MV-4-11 (cell line): Measurements from ENCODE around the gene EEF1AKMT3.

Experiments used
- DNase-seq: peaks from one replicate; lab custom pipeline; 2025; lab: John Stamatoyannopoulos, UW

EEF1AKMT3 gene

GRCh38 chr12:57783466-57783801, 11.0 kb downstream of the EEF1AKMT3 start:
- no peak for DNase-seq

GRCh38 chr12:57783861-57784260, 11.4 kb downstream of the EEF1AKMT3 start:
- no peak for DNase-seq

DNA sequence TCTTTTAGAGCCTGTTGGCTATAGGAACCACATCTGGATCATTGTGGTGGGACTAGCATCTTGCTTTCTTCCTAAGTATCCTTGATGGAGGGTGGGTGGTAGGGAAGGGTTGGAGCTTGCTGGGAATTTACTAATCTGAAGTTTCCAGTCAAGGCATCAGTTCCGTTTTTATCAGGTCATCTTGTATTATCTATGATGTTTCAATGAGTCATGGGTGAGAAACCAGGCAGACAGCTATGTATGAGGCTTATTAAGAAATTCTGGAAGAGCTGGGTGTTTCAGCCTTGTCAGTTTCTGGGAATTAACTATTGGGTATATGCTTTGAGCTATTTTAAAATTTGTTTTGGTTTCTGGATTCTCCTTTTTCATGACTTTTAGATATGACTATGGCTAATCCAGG, 21.5 kb downstream of the EEF1AKMT3 start:
- DNase-seq, result peak; percentile 43

DNA sequence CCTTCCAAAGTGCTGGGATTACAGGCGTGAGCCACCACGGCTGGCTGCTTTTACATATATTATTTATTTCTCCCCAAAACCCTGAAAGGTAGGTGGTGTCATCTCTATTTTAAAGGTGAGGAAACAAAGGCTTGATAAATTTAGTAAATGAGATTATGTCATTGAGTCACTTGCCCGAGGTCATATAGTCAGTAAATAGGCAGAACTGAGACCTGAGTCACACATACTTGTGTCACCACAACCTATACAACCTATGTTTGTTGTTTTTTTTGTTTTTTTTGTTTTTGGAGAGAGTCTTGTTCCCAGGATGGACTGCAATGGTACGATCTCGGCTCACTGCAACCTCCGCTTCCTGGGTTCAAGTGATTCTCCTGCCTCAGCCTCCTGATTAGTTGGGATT, 22.9 kb downstream of the EEF1AKMT3 start:
- no peak for DNase-seq

DNA sequence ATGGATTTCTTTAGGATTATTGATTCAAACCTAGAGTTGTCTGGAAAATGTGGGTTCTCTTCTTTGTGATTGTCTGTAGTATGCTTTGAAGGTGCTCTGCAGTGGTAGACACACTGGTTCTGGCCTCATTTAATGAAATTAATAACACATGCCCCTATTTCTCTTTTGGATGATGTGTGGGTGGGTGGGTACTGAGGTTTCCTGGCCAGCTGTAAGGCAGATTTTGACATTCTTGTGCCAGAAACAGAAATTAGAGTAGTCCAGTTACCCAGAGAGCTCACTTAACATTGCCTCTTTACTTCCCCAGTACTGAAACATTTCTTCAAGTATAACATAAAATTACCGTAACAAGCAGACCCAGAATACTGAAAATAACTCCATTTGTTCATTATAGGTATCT, 24.6 kb downstream of the EEF1AKMT3 start:
- DNase-seq, result no peak

DNA sequence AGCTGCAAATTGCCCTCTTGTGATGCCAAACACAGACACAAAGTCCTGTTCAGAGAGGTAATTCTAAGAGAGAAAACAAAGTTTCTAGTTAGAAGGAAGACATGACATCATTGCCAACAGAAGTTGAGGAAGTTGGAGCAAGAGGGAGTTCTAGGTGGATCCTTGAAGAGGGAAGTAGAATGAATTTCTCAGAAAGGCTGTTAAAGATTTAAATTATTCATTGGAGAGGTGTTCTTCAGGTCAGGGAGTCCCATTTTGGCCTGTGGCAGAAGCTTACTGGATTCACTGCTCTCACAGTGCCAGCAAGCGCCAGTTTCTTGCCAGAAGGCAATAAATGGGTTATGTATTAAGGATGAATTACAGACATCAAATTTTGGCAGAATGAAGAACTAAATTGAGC, 25.5 kb downstream of the EEF1AKMT3 start:
- peak; percentile 51 for DNase-seq

DNA sequence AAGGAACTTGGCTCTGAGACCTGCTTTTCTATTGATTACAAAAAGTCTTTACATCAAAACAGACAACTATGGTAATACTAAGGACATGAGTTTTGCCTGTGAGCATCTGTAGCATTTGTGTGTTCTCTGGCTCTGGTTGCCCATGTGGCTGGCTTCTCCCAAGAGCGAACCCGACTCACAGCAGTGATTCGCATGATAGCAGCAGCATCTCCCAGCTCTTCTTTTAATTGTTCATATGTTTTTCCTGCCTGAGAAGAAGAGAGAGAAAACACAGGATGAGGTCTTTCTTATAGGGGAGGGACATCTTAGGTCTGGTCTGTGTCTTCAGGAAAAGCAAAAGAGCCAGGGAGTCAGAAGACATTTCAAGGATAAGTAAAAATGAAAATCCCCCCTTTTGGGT, 28.6 kb downstream of the EEF1AKMT3 start:
- no peak for DNase-seq

DNA sequence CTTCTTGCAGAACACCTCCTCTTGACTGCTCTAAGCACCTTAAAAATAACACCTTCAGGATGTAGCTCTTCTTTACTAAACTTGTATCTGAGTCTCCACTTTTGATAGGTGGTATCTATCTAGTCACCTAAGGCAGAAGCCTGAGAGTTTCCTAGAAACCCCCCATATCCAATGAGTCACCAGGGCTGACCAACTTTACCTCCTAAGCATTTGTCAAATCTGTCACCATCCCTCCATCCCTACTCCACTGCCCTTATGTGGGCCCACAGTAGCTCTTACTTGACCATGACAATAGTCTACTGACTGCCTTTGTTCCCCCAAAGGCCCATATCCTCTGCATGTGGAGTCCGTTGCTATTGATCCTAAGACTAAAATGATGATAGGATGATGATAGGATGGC, 30.2 kb downstream of the EEF1AKMT3 start:
- DNase-seq, result no peak

GRCh38 chr12:57803319-57803893, 31.0 kb downstream of the EEF1AKMT3 start:
- DNase-seq, result peak; percentile 26

DNA sequence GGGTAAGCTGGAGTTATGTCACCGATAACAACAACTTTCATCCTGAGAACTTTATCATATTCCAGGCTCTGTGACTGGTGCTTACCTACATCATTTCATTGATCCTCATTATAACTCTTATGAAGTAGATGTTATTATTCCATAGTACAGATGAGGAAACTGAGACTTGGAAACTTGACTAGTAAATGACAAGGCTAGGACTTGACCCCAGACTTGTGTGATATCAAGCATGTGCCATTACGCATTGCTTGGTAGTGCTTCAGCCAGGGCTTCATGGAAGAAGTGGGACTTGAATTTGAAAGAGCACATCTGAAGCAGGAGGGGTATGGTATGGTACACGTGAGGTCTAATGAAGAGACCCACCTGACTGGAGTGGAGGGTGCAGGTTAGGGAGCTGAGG, 34.3 kb downstream of the EEF1AKMT3 start:
- DNase-seq, result no peak

DNA sequence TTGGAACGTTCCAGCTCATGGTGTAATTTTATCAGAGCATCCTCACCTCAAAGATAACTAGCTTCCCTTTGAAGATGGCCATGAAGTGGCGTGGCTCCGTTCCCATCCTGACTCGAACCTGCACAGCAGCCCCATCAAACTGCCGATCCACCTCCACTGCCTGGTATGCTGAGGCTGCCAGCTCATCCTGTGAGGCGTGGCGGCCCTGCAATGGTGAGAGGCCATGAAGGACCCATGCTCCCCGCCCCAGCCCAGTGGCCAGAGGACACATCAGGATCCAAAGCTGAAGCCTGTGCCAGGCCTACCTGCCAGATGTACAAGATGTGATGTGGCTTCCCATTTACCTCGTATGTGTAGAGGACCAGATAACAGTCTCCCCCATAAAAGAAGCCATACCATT, 34.9 kb downstream of the EEF1AKMT3 start:
- no peak for DNase-seq

GRCh38 chr12:57808351-57808750, 35.9 kb downstream of the EEF1AKMT3 start:
- no peak for DNase-seq

GRCh38 chr12:57809425-57809824, 37.0 kb downstream of the EEF1AKMT3 start:
- DNase-seq, result no peak

DNA sequence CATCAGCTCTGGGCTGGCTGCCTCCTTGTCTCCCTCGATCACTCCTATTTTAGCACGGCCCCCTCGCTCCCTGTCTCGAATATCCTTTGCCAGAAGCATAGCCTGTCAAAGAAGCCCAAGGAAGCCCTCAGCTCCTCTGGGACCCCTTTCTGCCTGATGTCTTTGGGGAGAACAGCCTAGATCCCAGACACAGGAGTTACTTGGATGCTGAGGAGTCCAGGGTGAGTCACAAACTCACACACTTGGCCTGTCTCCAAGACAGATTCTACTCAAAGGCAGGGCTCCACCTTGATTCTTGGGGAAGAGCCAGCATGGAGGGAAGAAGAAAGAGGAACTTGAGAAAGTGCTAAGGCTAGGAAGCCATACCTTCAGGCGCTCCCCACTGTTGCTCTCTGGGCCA, 38.0 kb downstream of the EEF1AKMT3 start:
- DNase-seq, result peak; percentile 10

- no peak for DNase-seq
Measured at GRCh38 chr12:57811028-57811755, 38.8 kb downstream of the EEF1AKMT3 start.

DNA sequence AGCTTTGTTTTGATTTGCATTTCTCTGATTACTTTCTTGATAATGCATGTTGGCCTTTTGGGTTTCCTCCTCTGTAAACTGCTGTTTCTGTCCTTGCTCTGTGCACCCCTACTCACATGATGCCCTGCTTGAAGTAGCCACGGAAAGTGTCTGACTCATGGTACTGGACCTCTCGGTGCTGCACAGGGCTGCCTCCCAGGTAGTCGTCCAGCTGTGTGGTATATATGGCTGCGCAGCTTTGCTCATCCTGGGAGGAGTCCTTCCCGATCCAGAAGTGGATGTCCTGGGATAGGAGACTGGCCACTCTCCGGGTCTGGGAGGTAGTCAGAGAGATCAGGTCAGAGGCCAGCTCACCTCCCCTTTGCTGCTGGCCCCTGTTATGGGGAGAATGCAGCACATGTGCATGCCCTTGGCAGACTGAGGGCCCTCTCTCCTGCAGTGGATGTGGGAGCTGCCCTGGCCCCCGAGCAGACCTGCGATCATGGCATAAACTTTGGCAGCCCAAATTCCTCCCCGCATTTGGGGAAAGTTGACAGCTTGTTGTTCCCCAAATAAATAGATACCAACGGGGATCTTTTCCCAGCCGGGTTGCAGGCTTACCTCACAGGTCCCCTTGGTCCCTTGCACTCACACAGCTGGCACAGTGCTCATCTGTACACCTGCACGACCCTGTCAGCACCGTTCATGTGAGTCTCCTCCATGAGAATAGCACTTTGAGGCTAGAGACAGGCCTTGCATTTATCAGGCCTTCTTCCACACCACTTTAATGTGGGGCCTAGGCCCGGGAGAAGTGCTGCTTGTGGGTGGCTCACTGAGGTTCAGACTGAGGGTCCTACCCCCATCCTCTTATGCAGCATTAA, 40.9 kb downstream of the EEF1AKMT3 start:
- no peak for DNase-seq

DNA sequence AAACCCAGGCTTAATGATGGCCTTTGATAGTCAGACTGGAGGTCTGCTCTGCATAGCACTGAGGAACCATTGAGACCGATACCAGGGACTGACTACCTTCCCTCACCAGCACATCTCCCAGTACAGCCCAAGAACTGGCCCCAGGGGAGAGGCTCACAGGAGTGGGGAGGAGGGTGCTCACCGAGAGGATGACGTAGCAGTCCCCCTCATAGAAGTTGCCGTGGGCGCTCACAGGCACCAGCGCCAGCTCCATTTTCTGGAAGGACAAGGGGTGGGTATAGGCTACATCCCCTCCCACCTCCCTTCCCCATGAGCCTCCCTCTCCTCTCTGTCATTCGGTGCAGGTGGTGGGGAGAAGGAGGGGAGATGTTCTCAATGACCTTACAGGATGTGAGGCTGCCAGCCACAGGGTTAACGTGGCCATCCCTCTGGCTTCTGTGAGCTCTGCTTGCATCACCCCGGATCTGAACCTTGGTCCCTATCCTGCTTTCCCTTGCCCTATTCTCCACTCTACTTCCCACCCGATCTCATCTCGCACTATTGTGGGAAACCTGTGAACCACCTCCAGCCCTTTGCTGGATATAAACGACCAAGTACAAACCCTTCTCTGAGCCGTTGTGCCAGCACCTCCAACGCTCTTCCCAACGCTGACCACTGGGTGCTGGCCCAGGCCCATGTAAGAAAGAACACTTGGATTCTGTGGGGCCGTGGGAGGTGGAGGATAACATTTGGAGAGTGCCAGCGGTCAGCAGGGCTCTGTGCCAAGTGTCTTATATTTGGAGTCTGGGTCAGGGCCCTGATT, 41.8 kb downstream of the EEF1AKMT3 start:
- DNase-seq, result no peak

GRCh38 chr12:57815177-57816000, 43.0 kb downstream of the EEF1AKMT3 start:
- no peak for DNase-seq

GRCh38 chr12:57816001-57816854, 43.8 kb downstream of the EEF1AKMT3 start:
- no peak for DNase-seq

- peak; percentile 95 for DNase-seq
Measured at GRCh38 chr12:57816855-57817151, 44.4 kb downstream of the EEF1AKMT3 start.
